ENCODE measurements around the gene DBR1.

- TF ChIP-seq, protein P1, sequence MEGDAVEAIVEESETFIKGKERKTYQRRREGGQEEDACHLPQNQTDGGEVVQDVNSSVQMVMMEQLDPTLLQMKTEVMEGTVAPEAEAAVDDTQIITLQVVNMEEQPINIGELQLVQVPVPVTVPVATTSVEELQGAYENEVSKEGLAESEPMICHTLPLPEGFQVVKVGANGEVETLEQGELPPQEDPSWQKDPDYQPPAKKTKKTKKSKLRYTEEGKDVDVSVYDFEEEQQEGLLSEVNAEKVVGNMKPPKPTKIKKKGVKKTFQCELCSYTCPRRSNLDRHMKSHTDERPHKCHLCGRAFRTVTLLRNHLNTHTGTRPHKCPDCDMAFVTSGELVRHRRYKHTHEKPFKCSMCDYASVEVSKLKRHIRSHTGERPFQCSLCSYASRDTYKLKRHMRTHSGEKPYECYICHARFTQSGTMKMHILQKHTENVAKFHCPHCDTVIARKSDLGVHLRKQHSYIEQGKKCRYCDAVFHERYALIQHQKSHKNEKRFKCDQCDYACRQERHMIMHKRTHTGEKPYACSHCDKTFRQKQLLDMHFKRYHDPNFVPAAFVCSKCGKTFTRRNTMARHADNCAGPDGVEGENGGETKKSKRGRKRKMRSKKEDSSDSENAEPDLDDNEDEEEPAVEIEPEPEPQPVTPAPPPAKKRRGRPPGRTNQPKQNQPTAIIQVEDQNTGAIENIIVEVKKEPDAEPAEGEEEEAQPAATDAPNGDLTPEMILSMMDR (IDR thresholded peaks at IDR 0.05; ENCODE audit: low read length), result no peak
- TF ChIP-seq EZH2 (optimal IDR thresholded peaks at IDR 0.05; ENCODE audit: low read depth, low read length), result no peak
Observed at GRCh38 chr3:138188013-138188730, 13.5 kb upstream of the DBR1 start.
